Colonic mucosa (tissue), 4 donors: ENCODE results near the gene ADAM12. TPM values are rescaled to one million over a fixed set of nuclear protein-coding genes. Genes with fewer than 3 reads are reported as not detected.

Experiments
- DNase-seq: peaks from one replicate; pipeline ENCODE4 v3.0.0-alpha.2; 2020
- H3K27ac ChIP-seq: fragments of 200-600 bp; one replicate; pipeline ENCODE4 v1.8.0; 2021
- H3K27me3 ChIP-seq: fragments of 200-600 bp; one replicate; pipeline ENCODE4 v1.8.0; 2021
- H3K36me3 ChIP-seq: fragments of 200-600 bp; one replicate; pipeline ENCODE4 v1.8.0; 2021
- H3K4me1 ChIP-seq: fragments of 200-600 bp; one replicate; pipeline ENCODE4 v1.8.0; 2021; ENCODE audit warnings: mild to moderate bottlenecking
- H3K4me3 ChIP-seq: fragments of 200-600 bp; one replicate; pipeline ENCODE4 v1.8.0; 2021
- H3K9ac ChIP-seq, 2 donors: one replicate each; pipeline ENCODE4 v1.7.0; 2013; ENCODE audit warnings: control low read depth in 2 of 2, low read depth in 2 of 2, low read length in 2 of 2
- H3K9me3 ChIP-seq: fragments of 200-600 bp; one replicate; pipeline ENCODE4 v1.8.0; 2021
- intact Hi-C: fragments of 100-400 bp; cut with DNase I; formaldehyde crosslinking; loops from one replicate; pipeline ENCODE4 v1.14.1; 2022
- total RNA-seq, 2 donors: library from RNA; stranded (reverse); fragmentation: NEBNext Ultra II Directional in 1 of 2; extraction: Animal tissue kit (Norgen Biotek cat#: 25700) in 1 of 2; gene quantifications; one replicate each; pipeline ENCODE4 v1.2.1, GENCODE V29; 2021
- TF ChIP-seq, protein P1 (sequence below): fragments of 200-600 bp; IDR thresholded peaks from one replicate; pipeline ENCODE4 v1.8.0; 2022; ENCODE audit warnings: antibody characterized with exemption, mild to moderate bottlenecking
- donor health status: healthy.
- donor health status: DM: no; HTN: no; CAD: no.
- donor health status: DM: no; HTN: no; CAD: no.

ADAM12 gene
- total RNA-seq, 2 donors from 2014 or later: 0.30 to 0.64 TPM

DNA sequence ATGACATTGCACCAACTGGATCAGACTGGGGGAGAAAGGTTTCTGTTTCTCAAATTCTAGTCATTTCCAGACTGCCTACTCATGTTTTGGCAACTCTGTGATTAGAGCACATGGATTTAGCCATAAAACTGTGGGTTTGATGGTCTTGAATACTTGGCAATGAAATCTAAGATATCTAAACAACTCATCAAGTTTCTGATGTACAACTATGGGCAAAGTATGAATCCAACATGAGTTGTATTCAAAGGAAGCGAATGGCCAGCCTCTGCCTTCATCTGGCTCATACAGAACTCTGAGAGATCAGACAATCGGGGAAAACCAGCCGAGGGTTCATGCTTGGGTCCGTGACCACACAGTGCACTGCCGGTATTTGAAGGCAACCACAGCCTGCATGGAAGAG, 144.3 kb downstream of the ADAM12 start:
- no peak overlapping the region for H3K4me3 ChIP-seq
- no peak overlapping the region for H3K27ac ChIP-seq
- intact Hi-C loops: no loop called here
- H3K27me3 ChIP-seq: no peaks in the 10 kb centered on the region
- H3K9me3 ChIP-seq: no peaks in the 10 kb centered on the region
- no peak overlapping the region for H3K9ac ChIP-seq
- TF ChIP-seq, protein P1, sequence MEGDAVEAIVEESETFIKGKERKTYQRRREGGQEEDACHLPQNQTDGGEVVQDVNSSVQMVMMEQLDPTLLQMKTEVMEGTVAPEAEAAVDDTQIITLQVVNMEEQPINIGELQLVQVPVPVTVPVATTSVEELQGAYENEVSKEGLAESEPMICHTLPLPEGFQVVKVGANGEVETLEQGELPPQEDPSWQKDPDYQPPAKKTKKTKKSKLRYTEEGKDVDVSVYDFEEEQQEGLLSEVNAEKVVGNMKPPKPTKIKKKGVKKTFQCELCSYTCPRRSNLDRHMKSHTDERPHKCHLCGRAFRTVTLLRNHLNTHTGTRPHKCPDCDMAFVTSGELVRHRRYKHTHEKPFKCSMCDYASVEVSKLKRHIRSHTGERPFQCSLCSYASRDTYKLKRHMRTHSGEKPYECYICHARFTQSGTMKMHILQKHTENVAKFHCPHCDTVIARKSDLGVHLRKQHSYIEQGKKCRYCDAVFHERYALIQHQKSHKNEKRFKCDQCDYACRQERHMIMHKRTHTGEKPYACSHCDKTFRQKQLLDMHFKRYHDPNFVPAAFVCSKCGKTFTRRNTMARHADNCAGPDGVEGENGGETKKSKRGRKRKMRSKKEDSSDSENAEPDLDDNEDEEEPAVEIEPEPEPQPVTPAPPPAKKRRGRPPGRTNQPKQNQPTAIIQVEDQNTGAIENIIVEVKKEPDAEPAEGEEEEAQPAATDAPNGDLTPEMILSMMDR: no peak
- DNase-seq: no peak
- H3K4me1 ChIP-seq: no peaks in the 10 kb centered on the region
- H3K36me3 ChIP-seq: no peaks in the 10 kb centered on the region

DNA sequence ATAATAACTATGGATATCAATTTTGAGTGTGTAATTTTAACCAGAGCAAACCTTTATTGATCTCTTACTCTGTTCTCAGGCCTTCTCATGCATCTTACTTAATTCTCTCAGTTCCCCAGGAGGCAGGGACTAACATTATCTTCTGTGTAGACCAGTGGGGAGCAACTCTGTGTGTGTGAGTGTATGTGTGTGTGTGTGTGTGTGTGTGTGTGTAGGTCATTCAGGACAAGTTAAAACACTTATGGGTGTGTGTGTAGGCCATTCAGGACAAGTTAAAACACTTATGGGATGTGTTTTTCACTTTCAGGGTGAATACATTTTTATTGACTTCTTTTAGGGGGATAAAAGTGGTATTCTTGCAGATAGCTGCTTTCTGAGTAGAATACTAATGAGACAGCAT, 145.0 kb downstream of the ADAM12 start:
- DNase-seq: no peak
- Histone ChIP-seq H3K27ac (no peak overlapping the region), H3K27me3 (no peaks in the 10 kb centered on the region), H3K9me3 (no peaks in the 10 kb centered on the region), H3K4me1 (no peaks in the 10 kb centered on the region), H3K36me3 (no peaks in the 10 kb centered on the region), H3K9ac (no peak overlapping the region), H3K4me3 (no peak overlapping the region)
- intact Hi-C loops: no loop called here
- TF ChIP-seq, protein P1: no peak

DNA sequence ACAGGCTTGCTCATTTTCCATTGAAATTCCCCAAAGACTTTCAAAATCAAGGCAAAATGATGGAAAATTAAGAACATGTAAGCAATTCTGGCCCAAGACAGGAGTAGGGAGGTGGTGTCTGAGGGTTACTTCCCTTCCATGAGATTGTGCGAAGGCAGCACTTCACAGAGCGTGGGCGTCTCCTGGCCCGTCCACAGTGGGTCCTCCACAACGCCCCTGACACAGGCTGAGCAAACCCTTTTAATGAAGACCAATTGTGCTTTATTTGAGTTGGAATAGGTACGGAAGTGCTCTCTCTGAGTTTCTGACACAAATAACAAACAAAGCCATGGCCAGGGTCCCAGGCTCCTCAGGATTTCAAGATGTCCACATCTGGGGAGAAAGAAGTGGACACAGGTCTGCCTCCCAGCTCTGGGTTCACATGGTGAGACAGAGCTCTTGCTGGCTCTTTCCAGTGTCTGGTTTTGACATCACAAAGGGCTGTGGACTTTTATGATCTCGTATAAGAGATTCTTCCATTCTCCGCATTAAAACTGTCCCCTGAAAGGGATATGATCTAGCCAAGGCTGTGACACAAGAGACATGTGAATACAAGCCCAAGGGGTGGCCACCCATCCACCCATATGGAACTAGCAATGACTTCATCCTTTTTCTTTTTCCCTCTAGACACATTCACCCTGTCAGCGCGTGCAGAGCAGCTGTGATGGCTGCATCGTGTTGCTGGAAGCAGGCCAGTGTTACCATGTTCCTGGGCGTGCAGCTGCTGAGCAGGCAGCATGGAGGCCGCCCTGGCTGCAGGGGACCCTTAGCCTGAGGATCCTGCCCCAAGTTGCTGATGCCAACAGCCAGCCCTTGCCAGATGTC, 145.6 kb downstream of the ADAM12 start:
- H3K27me3 ChIP-seq: no peaks in the 10 kb centered on the region
- H3K36me3 ChIP-seq: no peaks in the 10 kb centered on the region
- TF ChIP-seq, protein P1: no peak
- H3K27ac ChIP-seq: no peak overlapping the region
- no peak for DNase-seq
- no peak overlapping the region for H3K4me3 ChIP-seq
- no peaks in the 10 kb centered on the region for H3K4me1 ChIP-seq
- intact Hi-C loops: no loop called here
- no peaks in the 10 kb centered on the region for H3K9me3 ChIP-seq
- no peak overlapping the region for H3K9ac ChIP-seq

DNA sequence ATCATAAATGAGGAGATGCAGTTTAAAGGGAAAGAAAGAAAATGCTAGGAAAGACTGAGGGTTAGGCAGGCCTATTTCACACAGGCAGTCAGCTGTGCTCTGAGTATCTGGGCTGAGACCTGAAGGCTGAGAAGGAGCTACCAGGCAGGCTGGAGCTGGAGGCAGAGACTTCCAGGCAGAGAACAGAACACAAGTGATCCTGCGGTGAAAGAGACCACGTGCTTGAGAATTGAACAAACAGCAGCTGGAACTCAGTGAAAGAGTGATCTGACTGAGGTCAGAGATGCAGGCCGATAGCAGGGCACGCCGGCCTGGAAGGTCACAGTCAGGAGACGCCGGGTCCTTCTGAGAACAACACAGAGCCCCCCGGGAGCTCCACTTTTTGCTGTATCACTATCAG, 147.8 kb downstream of the ADAM12 start:
- intact Hi-C loops: no loop called here
- no peak overlapping the region for H3K4me3 ChIP-seq
- no peak overlapping the region for H3K9ac ChIP-seq
- H3K27me3 ChIP-seq: no peaks in the 10 kb centered on the region
- no peaks in the 10 kb centered on the region for H3K4me1 ChIP-seq
- no peak overlapping the region for H3K27ac ChIP-seq
- no peak for DNase-seq
- TF ChIP-seq, protein P1: no peak
- H3K9me3 ChIP-seq: no peaks in the 10 kb centered on the region
- no peaks in the 10 kb centered on the region for H3K36me3 ChIP-seq

DNA sequence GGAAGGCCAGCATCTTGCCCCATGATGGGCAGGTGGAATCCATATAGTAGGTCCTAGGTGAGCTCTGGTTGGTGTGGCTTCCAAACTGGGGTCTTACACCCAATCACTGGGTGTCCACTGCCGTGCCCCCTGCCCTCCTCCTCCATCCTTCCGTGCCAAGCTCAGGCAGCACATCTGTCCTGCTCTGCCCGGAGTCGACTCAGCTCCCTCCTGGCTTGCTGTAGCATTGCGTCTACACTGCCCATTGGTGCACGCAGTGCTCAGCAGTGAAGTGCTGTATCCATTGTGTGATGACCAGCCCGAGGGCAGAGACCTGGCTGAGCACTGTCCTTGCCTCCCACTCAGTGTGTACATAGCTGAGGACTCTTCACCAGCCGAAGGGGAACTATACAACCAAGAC, 148.4 kb downstream of the ADAM12 start:
- no peaks in the 10 kb centered on the region for H3K9me3 ChIP-seq
- H3K9ac ChIP-seq: no peak overlapping the region
- intact Hi-C loops: no loop called here
- H3K36me3 ChIP-seq: no peaks in the 10 kb centered on the region
- DNase-seq: no peak
- H3K4me1 ChIP-seq: no peaks in the 10 kb centered on the region
- TF ChIP-seq, protein P1: no peak
- no peak overlapping the region for H3K27ac ChIP-seq
- no peak overlapping the region for H3K4me3 ChIP-seq
- H3K27me3 ChIP-seq: no peaks in the 10 kb centered on the region
